Keratinocyte (primary cell): ENCODE data around the gene RNF151. TPM values are rescaled to one million over a fixed set of nuclear protein-coding genes. Genes with fewer than 3 reads are reported as not detected.

Experiments
- DNase-seq: peaks from one replicate; pipeline ENCODE4 v3.0.0-alpha.2; 2011; ENCODE audit warnings: low read depth, missing footprints, low spot score
- FAIRE-seq: peaks from 2 replicates; lab custom pipeline; 2011; peaks lifted over from hg19 to GRCh38; lab: Jason Lieb, UNC
- H2AFZ ChIP-seq: 2 replicates; pipeline ENCODE4 v1.6.0; 2012; ENCODE audit warnings: low read length, control low read depth, inconsistent platforms; ENCODE audit not compliant: control insufficient read depth
- H3K27ac ChIP-seq: 2 replicates; pipeline ENCODE4 v1.5.1; 2011; ENCODE audit warnings: low read length; ENCODE audit not compliant: control insufficient read depth, insufficient read depth
- H3K27me3 ChIP-seq: 3 replicates; pipeline ENCODE4 v1.6.0; 2011; ENCODE audit warnings: low read length; ENCODE audit not compliant: control insufficient read depth, insufficient read depth; ENCODE audit errors: extremely low read depth
- H3K36me3 ChIP-seq, 2 experiments: 2 replicates in 1 of 2; 3 replicates in 1 of 2; pipeline ENCODE4 v1.5.1; 2011; ENCODE audit warnings: low read length in 2 of 2, mild to moderate bottlenecking in 1 of 2; ENCODE audit not compliant: control insufficient read depth in 2 of 2, insufficient read depth in 2 of 2; ENCODE audit errors: extremely low read depth in 1 of 2
- H3K4me1 ChIP-seq: 3 replicates; pipeline ENCODE4 v1.5.1; 2011; ENCODE audit warnings: low read length; ENCODE audit not compliant: control insufficient read depth, insufficient read depth; ENCODE audit errors: extremely low read depth
- H3K4me2 ChIP-seq: 3 replicates; pipeline ENCODE4 v1.6.0; 2011; ENCODE audit warnings: low read depth, low read length; ENCODE audit not compliant: control insufficient read depth, insufficient read depth; ENCODE audit errors: extremely low read depth
- H3K4me3 ChIP-seq, 3 experiments: fragments of 200-600 bp in 1 of 3; sonication (generic) in 1 of 3; 2 replicates in 2 of 3; 3 replicates in 1 of 3; pipeline ENCODE4 v1.5.1; 2011 to 2016; ENCODE audit warnings: low read length in 3 of 3, mild to moderate bottlenecking in 3 of 3, control low read depth in 2 of 3, inconsistent platforms in 1 of 3, low read depth in 1 of 3, mixed read lengths in 1 of 3, mixed run types in 1 of 3, moderate library complexity in 1 of 3; ENCODE audit not compliant: control insufficient read depth in 2 of 3, insufficient read depth in 2 of 3; ENCODE audit errors: extremely low read depth in 1 of 3
- H3K79me2 ChIP-seq: 2 replicates; pipeline ENCODE4 v1.6.0; 2012; ENCODE audit warnings: low read length; ENCODE audit not compliant: control insufficient read depth, insufficient read depth
- H3K9ac ChIP-seq: 3 replicates; pipeline ENCODE4 v1.6.0; 2011; ENCODE audit warnings: low read length; ENCODE audit not compliant: control insufficient read depth, insufficient read depth; ENCODE audit errors: extremely low read depth
- H3K9me1 ChIP-seq: 3 replicates; pipeline ENCODE4 v1.6.0; 2011; ENCODE audit warnings: low read length; ENCODE audit not compliant: control insufficient read depth, insufficient read depth; ENCODE audit errors: extremely low read depth
- H3K9me3 ChIP-seq: 2 replicates; pipeline ENCODE4 v1.5.1; 2012; ENCODE audit warnings: low read depth, low read length; ENCODE audit not compliant: control insufficient read depth
- H4K20me1 ChIP-seq: 3 replicates; pipeline ENCODE4 v1.6.0; 2011; ENCODE audit warnings: low read length; ENCODE audit not compliant: control insufficient read depth, insufficient read depth; ENCODE audit errors: extremely low read depth
- EZH2 ChIP-seq: IDR thresholded peaks from one replicate; pipeline ENCODE4 v1.6.1; 2012; ENCODE audit warnings: inconsistent platforms, mild to moderate bottlenecking, low read length, moderate library complexity
- dilution Hi-C: fragments of 300-500 bp; cut with MboI; formaldehyde crosslinking; loops from one replicate; pipeline ENCODE4 v1.7.0; 2020; ENCODE audit warnings: low sequenced_read_pairs; ENCODE audit not compliant: extremely low pct_ligation_motif_present
- polyA plus RNA-seq, 5 experiments: library from polyadenylated mRNA; depleted of rRNA in 3 of 5; stranded (reverse) in 3 of 5; stranded (forward) in 1 of 5; unstranded in 1 of 5; fragments of >200 nt; gene quantifications; 1 replicate in 1 of 5; 2 replicates in 3 of 5; 3 replicates in 1 of 5; pipeline versions ENCODE4 v1.2.1 to v1.2.3, GENCODE V29; 2011 to 2012; ENCODE audit warnings: missing spikeins in 2 of 5, low read depth in 1 of 5, low replicate concordance in 1 of 5
- TF ChIP-seq, protein P1 (sequence below), 3 experiments: IDR thresholded peaks in 1 of 3; conservative IDR thresholded peaks in 1 of 3; optimal IDR thresholded peaks in 1 of 3; 2 replicates in 2 of 3; 3 replicates in 1 of 3; pipeline versions ENCODE3 to v1.5.1; 2011; ENCODE audit warnings: low read length in 3 of 3, mild to moderate bottlenecking in 3 of 3, moderate library complexity in 2 of 3, control low read depth in 1 of 3, inconsistent platforms in 1 of 3; ENCODE audit not compliant: insufficient read depth in 2 of 3; ENCODE audit errors: extremely low read depth in 1 of 3

RNF151 gene
- polyA plus RNA-seq, 1 donor (not counting 4 experiments of a cell fraction or from before 2014, with no cell fraction given), result not detected

DNA sequence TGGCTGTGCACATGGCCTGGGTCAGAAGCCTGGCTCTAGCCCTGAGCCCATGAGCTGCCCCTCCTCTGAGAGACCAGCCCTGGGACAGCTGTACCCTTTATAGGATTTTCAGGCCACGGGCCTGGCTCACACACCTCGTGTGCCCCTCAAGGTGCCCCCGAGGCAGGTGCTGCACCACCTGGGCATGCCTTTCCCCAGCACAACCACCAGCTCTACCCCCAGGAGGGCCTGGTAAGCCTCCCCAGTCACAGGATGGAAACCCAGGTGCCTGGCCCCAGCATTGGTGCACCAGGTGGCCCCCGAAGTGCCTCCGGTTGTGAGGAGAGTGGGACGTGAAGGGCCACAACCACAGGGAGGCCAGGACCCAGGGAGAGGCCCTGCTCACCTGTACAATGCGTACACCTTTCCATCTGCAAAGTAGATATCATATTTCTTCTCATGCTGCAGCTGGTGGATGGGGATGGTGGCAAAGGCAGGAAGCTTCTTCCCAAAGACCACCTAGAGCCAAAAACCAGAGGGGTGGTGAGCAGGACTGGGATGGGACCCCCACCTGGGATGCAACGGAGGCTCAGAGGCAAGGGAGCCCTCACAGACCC is 36.7 kb downstream of the RNF151 start:
- Histone ChIP-seq H3K4me1 (peaks cover 27% of the 10 kb centered on the region), H3K9ac (no peak overlapping the region), H3K79me2 (peaks cover 68% of the 10 kb centered on the region), H2AFZ (no peak overlapping the region), H3K4me2 (no peak overlapping the region), H4K20me1 (peaks cover 58% of the 10 kb centered on the region), H3K36me3 (peaks cover 31 to 71% of the 10 kb centered on the region in 2 experiments), H3K4me3 (no peak overlapping the region), H3K9me3 (no peaks in the 10 kb centered on the region), H3K27ac (no peak overlapping the region), H3K9me1 (no peaks in the 10 kb centered on the region), H3K27me3 (no peaks in the 10 kb centered on the region)
- TF ChIP-seq EZH2, result no peak
- TF ChIP-seq, protein P1, sequence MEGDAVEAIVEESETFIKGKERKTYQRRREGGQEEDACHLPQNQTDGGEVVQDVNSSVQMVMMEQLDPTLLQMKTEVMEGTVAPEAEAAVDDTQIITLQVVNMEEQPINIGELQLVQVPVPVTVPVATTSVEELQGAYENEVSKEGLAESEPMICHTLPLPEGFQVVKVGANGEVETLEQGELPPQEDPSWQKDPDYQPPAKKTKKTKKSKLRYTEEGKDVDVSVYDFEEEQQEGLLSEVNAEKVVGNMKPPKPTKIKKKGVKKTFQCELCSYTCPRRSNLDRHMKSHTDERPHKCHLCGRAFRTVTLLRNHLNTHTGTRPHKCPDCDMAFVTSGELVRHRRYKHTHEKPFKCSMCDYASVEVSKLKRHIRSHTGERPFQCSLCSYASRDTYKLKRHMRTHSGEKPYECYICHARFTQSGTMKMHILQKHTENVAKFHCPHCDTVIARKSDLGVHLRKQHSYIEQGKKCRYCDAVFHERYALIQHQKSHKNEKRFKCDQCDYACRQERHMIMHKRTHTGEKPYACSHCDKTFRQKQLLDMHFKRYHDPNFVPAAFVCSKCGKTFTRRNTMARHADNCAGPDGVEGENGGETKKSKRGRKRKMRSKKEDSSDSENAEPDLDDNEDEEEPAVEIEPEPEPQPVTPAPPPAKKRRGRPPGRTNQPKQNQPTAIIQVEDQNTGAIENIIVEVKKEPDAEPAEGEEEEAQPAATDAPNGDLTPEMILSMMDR (optimal IDR thresholded peaks at IDR 0.05 in 1 of 3, IDR thresholded peaks at IDR 0.05 in 1 of 3, conservative IDR thresholded peaks at IDR 0.05 in 1 of 3; ENCODE audit: extremely low read depth in 1 of 3, insufficient read depth in 2 of 3, low read length in 3 of 3), result no peak
- no peak for FAIRE-seq
- DNase-seq, result no peak
- dilution Hi-C loops, result no loop called here

DNA sequence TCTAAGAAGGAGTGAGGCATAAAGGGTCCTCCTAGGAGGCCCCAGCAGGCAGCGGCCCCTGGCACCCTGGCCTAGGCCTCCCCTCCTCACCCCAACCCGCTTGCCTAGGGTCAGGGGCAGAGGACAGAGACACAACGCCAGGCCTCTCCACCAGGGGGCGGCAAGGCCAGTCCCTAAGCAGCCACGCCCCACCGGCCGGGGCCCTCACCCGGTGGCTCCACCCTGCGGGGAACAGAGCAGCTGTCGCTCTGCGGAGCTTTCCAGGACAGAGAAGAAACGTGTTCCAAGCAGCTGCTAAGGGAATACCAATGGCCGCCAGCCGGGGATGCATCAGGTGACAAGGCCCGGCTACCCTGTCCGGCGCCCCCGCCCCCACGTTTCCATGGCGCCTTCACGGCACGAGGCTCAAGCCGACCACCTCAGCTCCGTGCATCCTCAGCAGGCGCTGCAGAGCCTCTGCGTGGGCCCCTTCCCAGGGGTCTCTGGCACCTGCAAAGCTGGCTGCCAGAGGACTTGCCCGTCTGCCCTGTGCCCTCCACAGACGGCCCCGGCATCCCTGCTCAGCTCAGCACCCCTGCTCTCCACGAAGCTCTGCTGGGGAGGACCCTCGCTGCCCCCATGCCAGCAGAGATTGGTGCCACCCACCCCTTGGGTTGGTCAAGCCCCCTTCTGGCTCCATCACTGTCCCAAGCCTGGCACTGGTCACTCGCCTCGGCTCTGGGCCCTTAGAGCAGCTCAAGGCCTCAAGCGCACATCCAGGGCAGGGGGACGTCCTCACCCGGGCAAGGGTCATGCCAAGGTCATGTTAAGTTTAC is 37.4 kb downstream of the RNF151 start:
- Histone ChIP-seq H2AFZ (no peak overlapping the region), H3K27ac (no peak overlapping the region), H3K9me1 (no peaks in the 10 kb centered on the region), H3K4me2 (no peak overlapping the region), H3K79me2 (peaks cover 75% of the 10 kb centered on the region), H3K4me1 (peaks cover 29% of the 10 kb centered on the region), H3K27me3 (no peaks in the 10 kb centered on the region), H3K36me3 (peaks cover 27 to 74% of the 10 kb centered on the region in 2 experiments), H3K9ac (no peak overlapping the region), H4K20me1 (peaks cover 58% of the 10 kb centered on the region), H3K9me3 (no peaks in the 10 kb centered on the region), H3K4me3 (no peak overlapping the region)
- FAIRE-seq (no peak), DNase-seq (no peak)
- dilution Hi-C loops, result no loop called here
- TF ChIP-seq, protein P1 (optimal IDR thresholded peaks at IDR 0.05 in 1 of 3, IDR thresholded peaks at IDR 0.05 in 1 of 3, conservative IDR thresholded peaks at IDR 0.05 in 1 of 3; ENCODE audit: extremely low read depth in 1 of 3, insufficient read depth in 2 of 3, low read length in 3 of 3), result peak; percentile 89 to 98 (median 94)
- TF ChIP-seq EZH2, result no peak
